Mesendoderm (in vitro differentiated cells): ENCODE measurements around the gene ODC1.

Experiments used
- DNase-seq: peaks from one replicate; pipeline ENCODE4 v3.0.0; 2013
- H2AK5ac ChIP-seq: 2 replicates; pipeline ENCODE4 v1.6.1; 2013; ENCODE audit warnings: low read length, inconsistent platforms
- H2BK120ac ChIP-seq: 2 replicates; pipeline ENCODE4 v1.6.1; 2013; ENCODE audit warnings: low read depth, mild to moderate bottlenecking, low read length, moderate library complexity, mixed read lengths
- H2BK15ac ChIP-seq: replicated peaks from 2 replicates; pipeline ENCODE4 v1.6.1; 2013; ENCODE audit warnings: low read depth, mild to moderate bottlenecking, moderate library complexity
- H2BK5ac ChIP-seq: 2 replicates; pipeline ENCODE4 v1.6.1; 2013; ENCODE audit warnings: low read length, inconsistent platforms
- H3K18ac ChIP-seq: 2 replicates; pipeline ENCODE4 v1.6.1; 2013; ENCODE audit warnings: mild to moderate bottlenecking, low read length, mixed read lengths
- H3K23ac ChIP-seq: one replicate; pipeline ENCODE4 v1.6.1; 2013; ENCODE audit warnings: low read length
- H3K27ac ChIP-seq: 2 replicates; pipeline ENCODE4 v1.5.1; 2013; ENCODE audit warnings: low read depth, mild to moderate bottlenecking, inconsistent platforms, low read length, moderate library complexity
- H3K27me3 ChIP-seq: 2 replicates; pipeline ENCODE4 v1.6.1; 2013; ENCODE audit warnings: low read length, control low read depth, mild to moderate bottlenecking, inconsistent platforms; ENCODE audit not compliant: insufficient read depth, poor library complexity
- H3K36me3 ChIP-seq: 2 replicates; pipeline ENCODE4 v1.6.1; 2013; ENCODE audit warnings: low read length, inconsistent platforms; ENCODE audit not compliant: control insufficient read depth, insufficient read depth
- H3K4ac ChIP-seq: one replicate; pipeline ENCODE4 v1.6.1; 2013; ENCODE audit warnings: low read depth, mild to moderate bottlenecking, low read length, moderate library complexity
- H3K4me1 ChIP-seq: 2 replicates; pipeline ENCODE4 v1.6.1; 2013; ENCODE audit warnings: low read depth, low read length, inconsistent platforms; ENCODE audit not compliant: control insufficient read depth
- H3K4me2 ChIP-seq: 2 replicates; pipeline ENCODE4 v1.6.1; 2013; ENCODE audit warnings: low read length
- H3K4me3 ChIP-seq: 2 replicates; pipeline ENCODE4 v1.5.1; 2013; ENCODE audit warnings: mild to moderate bottlenecking, low read length
- H3K56ac ChIP-seq: one replicate; pipeline ENCODE4 v1.6.1; 2013; ENCODE audit warnings: low read length
- H3K79me1 ChIP-seq: 2 replicates; pipeline ENCODE4 v1.6.1; 2013; ENCODE audit warnings: low read length, inconsistent platforms
- H3K79me2 ChIP-seq: 2 replicates; pipeline ENCODE4 v1.6.1; 2013; ENCODE audit warnings: mild to moderate bottlenecking, low read length; ENCODE audit not compliant: control insufficient read depth, insufficient read depth
- H3K9ac ChIP-seq: 2 replicates; pipeline ENCODE4 v1.6.1; 2013; ENCODE audit warnings: low read length, inconsistent platforms
- H4K5ac ChIP-seq: one replicate; pipeline ENCODE4 v1.6.1; 2013; ENCODE audit warnings: low read length
- H4K8ac ChIP-seq: one replicate; pipeline ENCODE4 v1.6.1; 2013; ENCODE audit warnings: low read depth, mild to moderate bottlenecking, control low read depth, low read length, moderate library complexity
- WGBS: extraction: QIAGEN DNeasy Blood & Tissue Kit; methylation state at CpG from one replicate; pipeline ENCODE4 v1.1.7; 2013; ENCODE audit warnings: low lambda C conversion rate, missing lambda C conversion rate; ENCODE audit not compliant: insufficient coverage; ENCODE audit errors: extremely low coverage; 5-methylcytosine and 5-hydroxymethylcytosine counted together

Gene ODC1

GRCh38 chr2:10449838-10450691 is 1.9 kb upstream of the ODC1 start:
- no peak overlapping the region for H3K4me3 ChIP-seq
- H3K27ac ChIP-seq: no peak overlapping the region
- H3K4me2 ChIP-seq: peak overlapping the region; percentile 24
- no peak for DNase-seq
- no peaks in the 10 kb centered on the region for H3K36me3 ChIP-seq
- H3K23ac ChIP-seq: no peak overlapping the region
- peaks cover 13% of the 10 kb centered on the region for H3K79me2 ChIP-seq
- peaks cover 2% of the 10 kb centered on the region for H3K79me1 ChIP-seq
- no peaks in the 10 kb centered on the region for H3K27me3 ChIP-seq
- H3K18ac ChIP-seq: no peak overlapping the region
- H4K8ac ChIP-seq: no peak overlapping the region
- WGBS: no CpG with 5 or more reads among the region's 22 CpGs
- H3K4ac ChIP-seq: no peak overlapping the region
- H4K5ac ChIP-seq: no peak overlapping the region
- H3K9ac ChIP-seq: no peak overlapping the region
- H2AK5ac ChIP-seq: no peak overlapping the region
- H3K4me1 ChIP-seq: peaks cover 3% of the 10 kb centered on the region
- H2BK5ac ChIP-seq: no peak overlapping the region
- no peak overlapping the region for H2BK120ac ChIP-seq
- H3K56ac ChIP-seq: peak overlapping the region; percentile 9
- no peak overlapping the region for H2BK15ac ChIP-seq

- H2AK5ac ChIP-seq: no peak overlapping the region
- H3K4me3 ChIP-seq: no peak overlapping the region
- no peak for DNase-seq
- no peak overlapping the region for H4K8ac ChIP-seq
- H3K23ac ChIP-seq: no peak overlapping the region
- peaks cover 2% of the 10 kb centered on the region for H3K79me1 ChIP-seq
- H3K18ac ChIP-seq: peak overlapping the region; percentile 52
- WGBS: no CpG with 5 or more reads among the region's 5 CpGs
- peak overlapping the region; percentile 76 for H3K4ac ChIP-seq
- H3K56ac ChIP-seq: peak overlapping the region; percentile 87
- no peaks in the 10 kb centered on the region for H3K36me3 ChIP-seq
- peak overlapping the region; percentile 79 for H3K9ac ChIP-seq
- no peak overlapping the region for H4K5ac ChIP-seq
- no peak overlapping the region for H2BK120ac ChIP-seq
- peaks cover 3% of the 10 kb centered on the region for H3K4me1 ChIP-seq
- no peak overlapping the region for H2BK5ac ChIP-seq
- no peak overlapping the region for H2BK15ac ChIP-seq
- peak overlapping the region; percentile 35 for H3K4me2 ChIP-seq
- no peaks in the 10 kb centered on the region for H3K27me3 ChIP-seq
- H3K27ac ChIP-seq: no peak overlapping the region
- peaks cover 13% of the 10 kb centered on the region for H3K79me2 ChIP-seq
These were observed 1.3 kb upstream of the ODC1 start for GRCh38 chr2:10449486-10449831.

GRCh38 chr2:10448576-10449485 is 704 bp upstream of the ODC1 start:
- Histone ChIP-seq H4K5ac (no peak overlapping the region), H3K4me1 (peaks cover 3% of the 10 kb centered on the region), H3K36me3 (no peaks in the 10 kb centered on the region), H3K23ac (no peak overlapping the region), H3K4me2 (peak overlapping the region; percentile 35), H2AK5ac (no peak overlapping the region), H3K18ac (peak overlapping the region; percentile 52), H4K8ac (peak overlapping the region; percentile 95), H2BK5ac (peak overlapping the region; percentile 14), H3K27ac (peak overlapping the region; percentile 56), H2BK120ac (no peak overlapping the region), H3K79me2 (peaks cover 13% of the 10 kb centered on the region), H3K27me3 (no peaks in the 10 kb centered on the region), H2BK15ac (no peak overlapping the region), H3K9ac (peak overlapping the region; percentile 79), H3K79me1 (peaks cover 2% of the 10 kb centered on the region), H3K4me3 (peak overlapping the region; percentile 5), H3K4ac (peak overlapping the region; percentile 76), H3K56ac (peak overlapping the region; percentile 87)
- peak; percentile 95 for DNase-seq
- no CpG with 5 or more reads among the region's 73 CpGs for WGBS

- H2BK120ac ChIP-seq: peak overlapping the region; percentile 61
- no CpG with 5 or more reads among the region's 32 CpGs for WGBS
- peak; percentile 50 for DNase-seq
- no peak overlapping the region for H4K5ac ChIP-seq
- H3K36me3 ChIP-seq: peaks cover 2% of the 10 kb centered on the region
- H2AK5ac ChIP-seq: no peak overlapping the region
- H2BK5ac ChIP-seq: no peak overlapping the region
- H3K27ac ChIP-seq: peak overlapping the region; percentile 71
- peak overlapping the region; percentile 97 for H3K4me2 ChIP-seq
- H3K27me3 ChIP-seq: no peaks in the 10 kb centered on the region
- H2BK15ac ChIP-seq: no peak overlapping the region
- peak overlapping the region; percentile 26 for H3K4ac ChIP-seq
- peaks cover 13% of the 10 kb centered on the region for H3K79me2 ChIP-seq
- peaks cover 3% of the 10 kb centered on the region for H3K4me1 ChIP-seq
- no peak overlapping the region for H4K8ac ChIP-seq
- H3K9ac ChIP-seq: peak overlapping the region; percentile 71
- peaks cover 2% of the 10 kb centered on the region for H3K79me1 ChIP-seq
- peak overlapping the region; percentile 53 for H3K4me3 ChIP-seq
- peak overlapping the region; percentile 83 for H3K56ac ChIP-seq
- H3K23ac ChIP-seq: no peak overlapping the region
- peak overlapping the region; percentile 95 for H3K18ac ChIP-seq
These were observed 730 bp downstream of the ODC1 start for GRCh38 chr2:10447300-10447894.

GRCh38 chr2:10446631-10447030 is 1.5 kb downstream of the ODC1 start:
- H2BK120ac ChIP-seq: no peak overlapping the region
- H3K27me3 ChIP-seq: no peaks in the 10 kb centered on the region
- no peak overlapping the region for H3K9ac ChIP-seq
- no peak overlapping the region for H3K23ac ChIP-seq
- peaks cover 2% of the 10 kb centered on the region for H3K79me1 ChIP-seq
- no peak for DNase-seq
- no peak overlapping the region for H3K4me2 ChIP-seq
- no peak overlapping the region for H2BK5ac ChIP-seq
- H3K79me2 ChIP-seq: peaks cover 13% of the 10 kb centered on the region
- H4K5ac ChIP-seq: no peak overlapping the region
- H2AK5ac ChIP-seq: no peak overlapping the region
- peaks cover 3% of the 10 kb centered on the region for H3K4me1 ChIP-seq
- H4K8ac ChIP-seq: no peak overlapping the region
- no peak overlapping the region for H2BK15ac ChIP-seq
- WGBS: no CpG with 5 or more reads among the region's 6 CpGs
- H3K56ac ChIP-seq: no peak overlapping the region
- no peak overlapping the region for H3K4me3 ChIP-seq
- no peak overlapping the region for H3K18ac ChIP-seq
- H3K27ac ChIP-seq: no peak overlapping the region
- peaks cover 7% of the 10 kb centered on the region for H3K36me3 ChIP-seq
- no peak overlapping the region for H3K4ac ChIP-seq
